GM19238 (cell line): ENCODE measurements around the gene PPARD.
A peak's percentile ranks its signal among the peaks of the same experiment; 100 is the strongest.

Experiments used
- DNase-seq: peaks from one replicate; pipeline ENCODE4 v3.0.0; 2011; ENCODE audit warnings: low spot score; ENCODE audit not compliant: insufficient read length

PPARD gene

DNA sequence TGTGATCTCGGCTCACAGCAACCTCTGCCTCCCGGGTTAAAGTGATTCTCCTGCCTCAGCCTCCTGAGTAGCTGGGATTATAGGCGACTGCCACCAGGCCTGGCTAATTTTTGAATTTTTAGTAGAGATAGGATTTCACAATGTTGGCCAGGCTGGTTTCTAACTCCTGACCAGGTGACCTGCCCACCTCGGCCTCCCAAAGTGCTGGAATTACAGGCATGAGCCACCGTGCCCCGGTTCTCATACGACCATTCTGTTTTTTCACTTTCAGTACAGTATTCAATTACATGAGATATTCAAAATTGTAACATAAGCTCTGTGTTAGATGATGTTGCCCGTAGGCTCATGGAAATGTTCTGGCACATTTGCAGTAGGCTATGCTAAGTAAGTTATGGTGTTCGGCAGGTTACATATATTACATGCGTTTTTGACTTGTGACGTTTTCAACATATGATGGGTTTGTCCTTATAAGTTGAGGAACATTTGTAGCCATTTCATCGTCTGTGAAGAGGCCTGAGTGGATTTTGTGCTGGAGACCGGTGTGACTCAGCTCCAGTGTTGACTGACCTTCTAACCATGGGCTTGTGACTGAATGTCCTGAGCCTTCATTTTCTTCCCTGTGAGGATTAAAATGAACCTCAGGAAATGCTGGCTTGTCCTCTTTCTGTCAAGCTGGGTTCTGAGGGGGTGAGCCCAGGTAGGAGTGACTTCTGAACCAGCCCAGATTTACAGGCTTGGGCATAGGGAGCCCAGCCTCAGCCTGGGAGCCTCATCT lies 12.2 kb downstream of the PPARD start:
- no peak for DNase-seq

DNA sequence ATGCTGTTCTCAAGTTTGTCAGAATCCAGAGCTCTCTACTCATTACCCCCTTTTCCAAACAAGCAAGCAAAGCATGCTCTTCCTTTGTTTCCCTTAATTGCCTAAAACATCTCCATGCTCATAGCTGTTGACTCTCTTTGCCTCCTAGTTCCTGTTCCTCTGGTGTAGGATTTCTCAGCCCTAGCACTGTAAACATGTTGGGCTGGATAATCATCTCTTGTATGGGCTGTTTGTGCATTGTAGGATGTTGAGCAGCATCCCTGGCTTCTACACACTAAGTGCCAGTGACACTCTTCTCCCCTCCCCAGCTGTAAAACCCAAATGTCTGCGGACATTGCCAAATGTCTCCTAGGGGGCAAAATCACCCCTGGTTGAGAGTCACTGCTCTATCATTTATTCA lies 14.0 kb downstream of the PPARD start:
- no peak for DNase-seq

DNA sequence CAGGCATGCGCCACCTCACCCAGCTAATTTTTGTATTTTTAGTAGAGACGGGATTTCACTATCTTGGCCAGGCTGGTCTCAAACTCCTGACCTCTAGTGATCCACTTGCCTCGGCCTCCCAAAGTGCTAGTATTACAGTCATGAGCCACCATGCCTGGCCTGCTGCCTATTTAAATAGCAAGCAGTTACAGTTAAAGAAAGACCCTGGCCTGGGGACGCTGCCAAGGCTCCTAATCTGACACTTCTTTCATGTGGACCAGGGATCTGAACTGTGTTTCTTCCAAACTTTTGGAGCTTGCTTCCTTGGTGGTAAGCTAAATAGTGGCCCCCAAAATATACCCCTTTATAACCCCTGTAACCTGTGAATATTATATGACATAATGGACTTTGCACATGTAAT lies 15.3 kb downstream of the PPARD start:
- no peak for DNase-seq

DNA sequence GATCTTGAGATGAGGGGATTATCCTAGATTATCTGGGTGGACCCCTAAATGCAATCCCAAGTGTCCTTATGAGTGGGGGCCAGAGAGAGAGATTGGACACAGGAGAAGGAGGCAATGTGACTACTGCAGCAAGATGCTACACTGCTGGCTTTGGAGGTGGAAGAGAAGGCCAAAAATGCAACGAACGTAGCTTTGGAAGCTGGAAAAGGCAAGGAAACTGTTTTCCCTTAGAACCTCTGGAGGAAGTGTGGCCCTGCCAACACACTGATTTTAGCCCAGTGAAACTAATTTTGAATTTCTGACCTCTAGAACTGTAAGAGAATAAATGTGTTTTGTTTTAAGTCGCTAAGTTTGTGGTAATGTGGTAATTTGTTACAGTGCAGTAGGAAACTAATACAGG lies 15.7 kb downstream of the PPARD start:
- no peak for DNase-seq

DNA sequence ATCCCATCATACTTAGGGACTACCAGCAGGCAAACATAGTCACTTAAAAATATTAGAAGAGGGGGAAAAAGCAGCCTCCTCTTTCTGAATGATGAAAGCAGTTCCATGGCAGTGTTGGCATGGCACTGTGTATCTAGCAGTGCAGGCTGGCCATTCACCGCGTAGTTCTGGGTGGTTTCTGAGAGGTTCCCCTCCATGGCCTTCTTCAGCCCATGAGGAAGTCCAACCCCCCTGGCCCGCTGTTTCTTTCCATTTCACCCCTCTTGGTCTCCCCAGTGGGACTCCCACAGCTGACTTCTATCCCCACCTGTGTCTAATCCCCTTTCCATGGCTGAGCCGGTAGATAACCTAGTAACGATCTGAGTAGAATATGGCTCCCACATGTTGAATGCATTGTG lies 17.0 kb downstream of the PPARD start:
- DNase-seq: no peak

DNA sequence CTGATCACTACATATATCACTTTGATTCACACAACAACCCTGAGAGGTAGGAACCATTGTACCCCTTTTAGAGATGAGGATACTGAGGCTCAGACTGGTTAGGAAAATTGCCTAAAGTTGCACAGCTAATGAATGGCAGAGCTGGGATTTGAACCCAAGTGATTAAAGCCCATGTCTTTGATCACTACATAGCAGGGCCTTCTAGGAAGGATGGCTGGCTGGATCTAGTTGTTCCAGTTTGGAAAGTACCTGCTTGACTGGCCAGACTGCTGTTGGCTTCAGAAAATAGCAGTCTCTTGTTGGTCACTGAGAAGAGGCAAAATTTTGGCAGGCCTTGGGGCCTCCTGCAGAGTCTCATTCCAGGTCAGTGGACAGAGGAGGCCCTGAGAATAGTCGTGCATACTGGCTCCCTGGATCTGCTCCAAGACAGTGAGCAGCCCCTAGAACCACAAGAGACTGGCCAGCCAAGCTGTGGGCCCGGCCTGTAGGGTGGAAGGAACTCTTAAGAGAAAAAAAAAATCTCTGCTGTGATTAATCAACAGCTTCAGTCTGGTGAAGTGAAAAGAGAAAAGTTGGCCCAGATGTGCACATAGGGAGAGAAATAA lies 17.5 kb downstream of the PPARD start:
- no peak for DNase-seq

DNA sequence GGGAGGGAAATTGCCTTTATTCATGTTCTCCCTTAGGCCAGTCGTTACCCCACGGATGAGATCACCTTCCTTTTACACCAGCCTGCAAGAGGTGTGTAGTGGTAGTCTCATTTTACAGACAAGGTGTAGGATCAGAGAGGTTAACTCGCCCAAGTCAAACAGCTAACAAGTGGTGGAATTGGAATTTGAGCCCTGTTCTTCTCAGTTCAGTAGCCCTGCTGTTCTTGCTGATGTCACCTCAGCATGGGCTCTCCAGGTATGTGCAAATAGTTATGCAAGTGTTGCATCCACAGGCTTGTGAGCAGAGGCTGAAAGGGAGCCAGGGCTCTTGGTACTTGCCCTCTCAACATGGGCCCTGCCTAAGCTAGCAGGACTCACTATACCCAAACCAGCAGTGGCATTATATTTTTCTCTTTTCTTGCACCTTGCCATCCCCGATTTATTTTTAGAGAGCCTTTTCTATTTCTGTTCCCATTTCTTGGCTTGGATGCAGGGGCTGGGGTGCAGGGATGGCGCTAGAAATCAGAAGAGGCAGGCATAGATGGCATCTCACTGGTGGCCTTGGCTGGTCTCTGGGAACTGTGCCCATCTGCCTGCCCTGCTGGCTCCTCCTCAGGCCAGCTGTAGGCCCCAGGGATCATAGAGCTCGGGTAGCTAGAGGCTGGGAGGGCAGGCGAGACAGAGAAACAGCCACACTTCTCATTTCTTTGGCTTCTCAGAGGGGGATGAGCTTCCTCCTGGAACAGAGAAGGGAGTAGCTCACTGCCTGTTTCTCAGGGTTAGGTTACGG lies 18.2 kb downstream of the PPARD start:
- DNase-seq: no peak

DNA sequence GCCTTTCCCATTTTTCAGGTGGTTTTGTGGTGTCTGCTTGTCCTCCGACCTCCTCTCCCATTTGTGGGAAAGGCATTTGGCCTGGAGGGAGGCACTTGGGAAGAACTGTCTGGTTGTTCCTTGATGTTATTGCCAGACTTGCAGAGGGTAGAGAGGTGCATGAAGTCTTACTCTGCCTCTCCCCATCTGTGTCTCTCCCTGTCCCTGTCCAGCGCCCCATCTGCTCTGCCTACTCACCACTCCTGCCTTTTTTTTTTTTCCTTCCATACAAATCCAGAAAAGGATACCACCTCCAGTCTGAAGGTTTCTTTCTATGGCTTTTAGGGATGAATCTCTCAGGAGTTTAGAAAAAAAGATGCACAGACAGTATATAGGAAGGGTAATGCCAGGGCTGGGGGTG lies 19.8 kb downstream of the PPARD start:
- DNase-seq: no peak

DNA sequence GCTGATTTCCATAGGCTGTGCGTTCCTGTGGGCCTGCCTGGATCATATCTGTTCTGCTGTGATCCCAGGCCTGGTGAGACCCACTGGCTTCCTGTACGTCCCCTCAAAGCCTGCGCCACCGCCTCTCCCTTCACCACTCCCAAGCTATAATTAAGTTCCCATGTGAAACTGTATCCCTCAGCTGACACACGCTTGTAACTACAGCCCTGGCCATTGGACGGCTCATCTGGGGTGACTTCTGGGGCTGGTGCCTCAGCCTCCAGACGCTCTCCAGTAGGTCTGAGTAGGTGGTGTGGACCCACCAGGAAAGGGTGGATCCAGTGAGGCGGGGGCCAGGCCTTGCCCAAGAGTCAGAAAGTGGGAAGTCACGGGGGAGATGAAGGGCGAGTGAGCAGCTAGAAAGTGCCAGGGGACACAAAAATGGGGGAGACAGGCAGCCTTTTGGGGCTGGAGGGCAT lies 21.0 kb downstream of the PPARD start:
- DNase-seq: no peak

DNA sequence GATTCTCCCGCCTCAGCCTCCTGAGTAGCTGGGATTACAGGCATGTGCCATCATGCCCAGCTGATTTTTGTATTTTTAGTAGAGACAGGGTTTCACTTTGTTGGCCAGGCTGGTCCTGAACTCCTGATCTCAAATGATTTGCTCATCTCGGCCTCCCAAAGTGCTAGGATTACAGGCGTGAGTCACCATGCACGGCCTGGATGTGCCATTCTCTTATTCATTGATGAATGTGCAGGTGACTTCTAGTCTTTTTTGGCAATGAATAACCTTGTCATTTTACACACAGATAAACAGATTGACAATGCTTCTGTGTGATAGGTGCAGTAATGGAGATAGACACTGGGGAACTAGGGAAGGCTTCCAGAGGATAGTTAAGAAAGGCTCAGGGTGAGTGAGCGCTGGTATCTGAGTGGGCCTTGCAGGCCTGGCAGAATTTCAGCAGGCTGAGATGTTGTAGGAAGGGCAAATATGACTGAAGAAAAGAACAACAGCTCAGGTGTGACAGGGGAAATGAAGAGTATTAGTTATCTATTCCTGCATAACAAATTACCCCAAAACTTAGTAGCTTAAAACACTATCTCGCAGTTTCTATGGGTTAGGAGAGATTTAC lies 23.3 kb downstream of the PPARD start:
- no peak for DNase-seq

DNA sequence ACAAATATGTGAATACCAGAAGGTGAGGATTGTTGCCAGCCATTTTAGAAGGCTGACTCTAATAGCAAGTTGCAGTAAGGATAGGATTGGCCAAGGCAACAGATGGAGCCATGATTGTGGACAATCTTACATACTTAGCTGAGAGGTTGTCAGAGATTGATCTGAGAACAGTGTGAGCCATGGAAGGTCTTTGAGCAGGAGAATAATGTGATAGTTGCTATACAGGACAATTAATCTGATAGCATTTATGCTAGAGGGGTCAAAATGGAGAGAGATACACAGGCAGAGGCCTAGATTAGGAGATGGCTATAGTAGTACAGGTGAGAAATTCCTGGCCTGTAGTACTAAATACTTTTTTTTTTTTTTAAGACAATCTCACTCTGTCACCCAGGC lies 23.8 kb downstream of the PPARD start:
- no peak for DNase-seq

DNA sequence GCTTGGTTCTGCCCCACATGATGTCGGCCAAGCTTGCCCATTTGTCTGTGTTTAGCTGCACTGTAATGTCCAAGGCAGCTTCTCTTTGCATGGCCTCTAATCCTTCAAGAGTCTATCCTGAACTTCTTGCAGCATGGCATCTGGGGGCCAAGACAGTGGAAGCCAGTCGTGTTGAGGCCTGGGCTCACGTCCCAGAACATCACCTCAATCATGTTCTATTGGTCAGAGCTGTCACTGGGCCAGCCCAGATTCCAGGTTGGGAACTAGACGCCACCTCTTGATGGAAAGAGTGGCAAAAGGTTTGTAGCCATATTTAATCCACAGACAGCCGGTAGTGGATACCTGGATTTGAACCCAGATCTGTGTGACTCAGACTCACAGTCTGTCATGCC lies 25.3 kb downstream of the PPARD start:
- no peak for DNase-seq

DNA sequence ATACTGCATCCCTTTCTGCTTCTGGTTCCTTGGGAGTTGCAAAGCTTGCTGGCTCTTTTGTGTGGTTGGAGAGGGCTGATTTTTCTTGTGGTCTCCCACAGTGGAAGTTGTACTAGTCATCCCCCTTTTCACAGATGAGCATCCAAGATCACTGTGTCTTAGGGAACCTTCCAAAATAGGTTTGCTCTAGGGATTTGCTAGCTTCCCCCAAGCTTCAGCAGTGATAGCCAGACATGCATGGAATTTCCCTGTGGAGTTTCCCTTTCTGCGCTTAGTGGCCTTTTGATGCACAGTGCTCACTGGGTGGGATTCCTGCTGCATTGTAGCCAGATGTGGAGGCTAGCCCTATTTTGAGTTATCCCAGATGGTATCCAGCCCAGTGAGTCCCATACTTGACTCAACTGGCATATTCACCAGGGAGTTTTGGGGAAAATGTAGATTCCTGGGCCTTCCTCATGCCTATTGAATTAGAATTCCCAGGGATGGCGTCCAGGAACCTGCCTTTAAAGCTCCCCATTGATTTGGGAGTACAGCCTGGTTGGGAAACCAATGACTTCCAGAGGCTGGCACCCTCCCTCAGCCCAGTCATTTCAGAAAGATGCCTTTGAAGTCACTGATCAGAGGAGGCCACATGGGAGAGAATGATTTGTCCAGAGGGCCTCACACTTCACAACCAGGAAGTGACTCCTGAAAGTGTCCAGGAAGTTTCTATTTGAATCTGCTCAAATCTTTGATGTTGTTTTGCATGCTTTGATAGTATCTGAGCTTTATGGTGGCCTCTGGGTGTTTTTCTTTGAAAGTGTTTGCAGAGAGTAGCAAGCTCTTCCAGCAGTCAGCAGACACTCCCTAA lies 25.9 kb downstream of the PPARD start:
- DNase-seq: peak; percentile 43

DNA sequence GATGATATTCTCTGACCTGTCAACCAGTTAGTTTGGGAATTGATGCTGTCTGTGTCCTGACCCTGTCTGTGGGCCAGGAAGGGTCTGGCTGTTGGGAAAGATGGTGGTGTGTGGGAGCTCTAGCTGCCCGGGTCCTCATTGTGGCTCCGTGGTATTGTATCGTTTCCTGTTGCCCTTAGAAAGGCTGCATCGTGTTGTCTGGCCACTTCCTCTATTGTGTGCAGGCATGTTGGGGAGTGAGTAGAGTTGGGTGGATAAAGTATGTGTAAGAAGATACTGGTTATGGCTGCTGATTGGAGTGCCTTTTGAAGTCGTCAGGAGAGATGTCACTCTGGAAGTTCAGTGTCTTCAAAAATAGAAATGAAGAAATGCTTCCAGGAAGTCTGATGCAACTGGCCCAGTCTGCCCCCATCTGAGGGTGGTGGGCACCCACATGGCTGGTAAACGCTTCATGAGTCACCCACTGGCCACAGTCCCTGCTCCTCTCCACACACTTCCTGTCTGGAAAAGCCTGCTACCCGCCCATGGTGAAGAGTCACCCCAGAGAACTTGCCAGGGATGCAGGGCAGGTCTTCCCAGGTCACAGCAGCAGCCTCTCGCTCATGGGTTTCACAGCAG lies 27.9 kb downstream of the PPARD start:
- peak; percentile 52 for DNase-seq

DNA sequence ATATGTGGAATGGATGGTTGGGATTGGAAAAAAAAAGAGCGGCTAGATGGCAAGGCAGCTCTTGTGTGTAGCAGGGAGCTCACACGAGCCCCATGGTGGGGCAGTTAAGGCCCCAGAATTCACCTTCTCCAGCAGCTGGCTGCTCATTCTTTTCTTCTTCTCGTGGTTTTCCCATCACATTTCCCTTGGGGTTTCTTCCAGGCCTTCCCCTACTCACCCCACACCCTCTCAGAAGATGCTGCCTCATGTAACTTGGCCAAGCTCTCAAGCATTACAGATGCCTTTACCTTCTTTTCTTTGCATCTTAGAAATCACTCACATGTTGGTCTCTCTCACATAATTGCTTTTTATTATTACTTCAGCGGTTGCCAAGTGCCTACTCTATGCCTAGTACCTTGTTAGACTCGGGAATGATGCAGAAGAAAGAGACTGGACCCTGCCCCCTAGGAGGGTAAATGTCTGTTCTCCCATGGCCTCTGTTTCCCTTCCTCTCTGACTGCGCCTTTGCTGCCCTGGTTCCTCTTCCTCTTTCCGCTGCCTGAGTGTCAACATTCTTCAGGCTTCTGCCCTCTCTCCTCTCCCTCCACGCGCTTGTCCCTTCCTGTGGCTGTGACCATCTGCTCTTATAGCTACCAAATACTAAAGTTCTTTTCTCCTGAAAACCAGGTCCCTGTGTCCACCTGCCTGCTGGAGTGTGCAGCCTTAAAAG lies 28.6 kb downstream of the PPARD start:
- peak; percentile 44 for DNase-seq

DNA sequence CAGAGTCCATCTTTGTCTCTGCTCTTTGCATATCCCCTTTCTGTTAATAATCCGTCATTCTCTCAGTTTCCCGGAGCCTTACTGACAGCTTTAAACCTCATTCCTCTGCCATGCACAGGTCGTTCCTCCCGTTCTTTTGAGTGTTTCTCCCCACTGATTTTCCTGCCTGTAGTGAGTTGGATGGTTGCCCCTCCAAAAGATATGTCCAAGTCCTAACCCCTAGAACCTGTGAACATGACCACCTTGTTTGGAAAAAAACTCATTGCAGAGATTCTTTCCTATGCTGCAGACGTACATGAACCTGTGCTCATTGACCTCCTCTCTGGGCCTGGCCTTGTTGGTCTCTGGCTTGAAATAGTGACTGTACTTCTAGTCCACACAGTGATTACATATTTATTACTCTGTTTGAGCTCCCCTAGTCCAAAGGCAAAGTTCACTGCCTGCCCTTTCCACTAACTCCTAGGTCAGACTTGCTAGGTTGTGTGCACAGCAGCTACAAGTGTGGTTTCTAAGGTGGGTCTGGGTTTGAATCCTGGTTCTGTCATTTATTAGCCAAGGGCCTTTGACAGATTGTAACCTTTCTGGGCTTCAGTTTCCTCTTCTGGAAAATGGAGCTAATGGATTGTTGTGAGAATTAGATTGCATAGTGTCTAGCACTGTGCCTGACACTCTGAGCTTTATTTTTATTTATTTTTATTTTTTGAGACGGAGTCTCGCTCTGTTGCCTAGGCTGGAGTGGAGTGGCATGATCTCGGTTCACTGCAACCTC lies 29.3 kb downstream of the PPARD start:
- DNase-seq: no peak

DNA sequence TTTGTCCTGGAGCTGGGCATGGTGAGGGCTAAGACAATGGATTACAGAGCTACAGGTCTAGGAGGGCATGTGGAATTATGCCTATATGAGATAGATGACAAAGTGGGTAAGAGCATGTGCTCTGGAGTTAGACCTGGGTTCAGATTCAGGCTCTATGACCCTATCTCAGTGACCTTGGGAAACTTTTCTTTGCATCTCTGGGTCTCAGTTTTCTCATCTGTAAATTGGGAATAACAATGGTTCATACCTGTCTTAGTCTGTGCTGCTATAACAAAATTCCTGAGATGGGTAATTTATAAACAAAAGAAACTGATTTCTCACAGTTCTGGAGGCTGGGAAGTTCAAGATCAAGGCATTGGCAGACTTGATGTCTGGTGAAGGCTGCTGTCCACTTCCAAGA lies 30.3 kb downstream of the PPARD start:
- no peak for DNase-seq

DNA sequence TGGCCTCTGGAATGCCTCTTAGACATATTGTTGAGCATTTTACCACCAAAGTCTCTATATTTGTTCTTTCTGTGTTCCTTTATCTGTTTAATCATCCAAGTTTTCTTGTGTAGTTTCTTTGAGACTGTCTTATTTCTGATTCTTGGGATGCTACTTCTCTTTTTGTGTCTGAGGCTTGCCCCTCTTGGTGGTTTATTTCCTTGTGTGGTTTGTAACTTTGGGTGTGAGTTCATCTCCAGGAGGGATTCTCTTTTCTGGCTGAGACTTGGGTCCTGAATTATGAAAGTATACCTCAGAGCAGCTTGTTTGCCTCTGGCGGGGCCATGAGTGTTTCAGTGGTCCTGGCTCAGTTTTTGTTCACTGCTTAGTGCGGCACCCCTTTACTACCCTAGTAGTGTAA lies 33.9 kb downstream of the PPARD start:
- DNase-seq: no peak

DNA sequence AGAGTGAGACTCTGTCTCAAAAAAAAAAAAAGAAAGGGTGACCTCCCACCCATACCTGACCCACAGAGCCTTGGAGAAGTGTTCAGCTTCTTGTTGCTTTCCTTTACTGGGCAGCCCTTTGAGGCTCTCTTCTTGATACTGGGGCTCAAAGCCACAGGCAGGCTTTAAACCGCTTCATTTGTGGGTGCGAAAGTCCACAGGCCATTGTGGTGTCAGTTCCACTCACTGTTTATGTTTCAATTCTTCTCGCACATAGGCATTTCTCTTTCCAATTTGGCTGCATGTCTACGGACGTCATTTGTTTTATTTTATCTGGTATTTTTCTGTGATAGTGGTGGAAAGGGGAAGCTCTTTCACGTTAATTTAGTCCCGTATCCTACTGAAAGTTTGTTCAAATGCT lies 34.6 kb downstream of the PPARD start:
- DNase-seq: no peak
